TTC549 (cell line): Measurements from ENCODE around the gene ABHD12B.
"Not testable (repeated sequence)": the region's sequence is repeated elsewhere in the genome, so short reads cannot be mapped to it uniquely, and the experiment has no call there.

Experiments used
- FAIRE-seq: peaks from 2 replicates; lab custom pipeline; 2012; peaks lifted over from hg19 to GRCh38; lab: Jason Lieb, UNC

The ABHD12B gene

DNA sequence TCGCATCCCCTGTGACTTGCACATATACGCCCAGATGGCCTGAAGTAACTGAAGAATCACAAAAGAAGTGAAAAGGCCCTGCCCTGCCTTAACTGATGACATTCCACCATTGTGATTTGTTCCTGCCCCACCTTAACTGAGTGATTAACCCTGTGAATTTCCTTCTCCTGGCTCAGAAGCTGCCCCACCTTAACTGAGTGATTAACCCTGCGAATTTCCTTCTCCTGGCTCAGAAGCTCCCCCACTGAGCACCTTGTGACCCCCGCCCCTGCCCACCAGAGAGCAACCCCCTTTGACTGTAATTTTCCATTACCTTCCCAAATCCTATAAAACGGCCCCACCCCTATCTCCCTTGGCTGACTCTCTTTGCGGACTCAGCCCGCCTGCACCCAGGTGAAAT, 24.6 kb downstream of the ABHD12B start:
- not testable (repeated sequence) for FAIRE-seq

DNA sequence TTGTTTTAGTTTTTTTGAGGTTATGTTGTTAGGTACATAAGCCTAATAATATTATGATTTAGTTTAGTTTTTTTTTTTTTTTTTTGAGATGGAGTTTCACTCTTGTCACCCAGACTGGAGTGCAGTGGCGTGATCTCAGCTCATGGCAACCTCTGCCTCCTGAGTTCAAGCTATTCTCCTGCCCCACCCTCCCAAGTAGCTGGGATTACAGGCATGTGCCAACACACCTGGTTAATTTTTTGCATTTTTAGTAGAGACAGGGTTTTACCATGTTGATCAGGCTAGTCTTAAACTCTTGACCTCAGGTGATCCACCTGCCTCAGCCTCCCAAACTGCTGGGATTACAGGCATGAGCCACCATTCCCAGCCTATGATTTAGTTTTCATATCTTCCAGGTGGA, 25.2 kb downstream of the ABHD12B start:
- not testable (repeated sequence) for FAIRE-seq

DNA sequence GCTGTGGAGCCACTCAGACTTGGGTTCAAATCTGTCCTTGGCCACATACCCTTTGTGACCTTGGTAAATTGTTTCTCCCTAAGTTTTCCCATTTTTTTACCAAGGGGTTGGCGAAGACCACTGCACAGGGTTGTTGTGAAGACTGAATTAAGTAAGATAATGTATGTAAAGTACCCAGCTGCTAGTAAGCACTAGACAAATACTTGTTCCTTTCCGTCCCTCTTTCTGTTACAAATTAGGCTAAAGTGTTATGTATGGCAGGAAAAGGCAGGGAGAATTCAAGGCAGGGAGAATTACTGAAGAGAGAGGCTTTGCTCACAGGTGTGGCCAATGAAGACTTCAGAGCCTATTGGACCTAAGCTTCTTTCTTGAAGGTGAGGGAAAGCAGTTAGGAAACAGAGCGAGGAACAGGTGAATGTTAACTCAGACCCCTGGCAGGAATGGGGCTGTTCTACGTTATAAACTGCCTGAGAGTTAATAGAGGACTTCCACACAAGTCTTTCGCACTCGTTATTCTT, 25.9 kb downstream of the ABHD12B start:
- no peak for FAIRE-seq

DNA sequence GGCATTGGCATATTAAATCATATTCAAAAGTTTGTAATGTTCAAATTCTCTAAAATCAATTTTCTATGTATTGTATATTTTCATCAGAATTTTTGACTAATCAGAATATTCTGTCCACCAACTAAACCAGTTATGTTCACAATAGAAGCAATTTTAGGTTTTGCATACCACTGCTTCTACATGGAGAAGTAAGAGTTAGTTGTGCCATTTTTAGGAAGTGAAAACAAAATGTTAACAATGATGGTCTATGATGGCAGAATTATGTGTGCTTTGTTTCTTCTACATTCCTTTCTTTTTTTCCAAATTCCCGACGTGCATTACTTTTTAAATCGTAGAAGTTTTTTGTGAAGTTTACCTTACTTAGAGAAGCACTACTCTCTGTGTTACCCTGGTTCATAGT, 29.5 kb downstream of the ABHD12B start:
- FAIRE-seq: no peak

DNA sequence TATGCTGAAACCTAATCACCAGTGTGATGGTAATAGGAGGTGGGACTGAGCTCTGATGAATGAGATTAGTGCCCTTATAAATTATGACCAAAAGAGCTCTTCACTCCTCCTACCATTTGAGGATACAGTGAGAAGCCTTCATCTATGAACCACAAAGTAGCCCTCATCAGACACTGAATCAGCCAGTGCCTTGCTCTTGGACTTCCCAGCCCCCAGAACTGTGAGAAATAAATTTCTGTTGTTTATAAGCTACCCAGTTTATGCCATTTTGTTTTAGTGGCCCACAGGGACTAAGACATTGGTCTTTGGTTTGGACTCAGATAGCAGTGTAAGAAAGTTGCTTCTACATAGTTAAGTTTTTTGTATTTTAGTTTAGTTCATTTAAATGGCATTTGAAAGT, 32.9 kb downstream of the ABHD12B start:
- FAIRE-seq: no peak

DNA sequence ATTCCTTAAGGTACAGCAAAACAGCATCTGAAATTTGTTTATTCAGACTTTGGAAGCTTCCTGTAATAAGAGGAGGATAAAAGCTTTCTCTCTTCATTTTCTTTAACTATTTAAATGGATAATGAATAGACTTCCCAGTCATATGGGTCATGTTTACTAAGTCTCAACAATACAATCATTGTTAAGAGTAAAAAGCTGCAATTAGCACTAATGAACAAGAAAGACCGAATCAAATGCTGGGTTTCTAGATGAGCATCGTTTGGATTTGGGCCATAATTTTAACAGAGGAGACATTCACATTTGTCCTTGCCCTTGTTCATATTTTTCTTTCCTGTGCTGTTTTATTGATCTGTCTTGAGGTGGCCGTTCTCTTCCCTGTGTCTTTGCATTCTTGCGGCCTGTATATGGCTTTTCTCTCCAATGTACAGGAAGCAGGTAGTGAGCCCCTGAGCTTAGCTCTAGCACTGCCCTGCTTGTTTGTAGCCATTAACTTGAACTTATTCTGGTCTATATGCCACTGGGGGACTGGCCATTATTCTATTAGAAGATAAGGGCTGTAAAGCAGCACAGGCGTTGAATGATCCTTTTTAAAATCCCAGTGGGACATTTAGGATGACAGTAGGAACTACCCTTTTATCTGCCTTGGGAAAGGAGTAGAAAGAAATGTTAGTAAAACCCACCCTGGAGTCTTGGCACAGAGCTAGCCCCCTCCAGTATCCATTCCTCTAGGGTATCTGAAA, 34.6 kb downstream of the ABHD12B start:
- FAIRE-seq: no peak

DNA sequence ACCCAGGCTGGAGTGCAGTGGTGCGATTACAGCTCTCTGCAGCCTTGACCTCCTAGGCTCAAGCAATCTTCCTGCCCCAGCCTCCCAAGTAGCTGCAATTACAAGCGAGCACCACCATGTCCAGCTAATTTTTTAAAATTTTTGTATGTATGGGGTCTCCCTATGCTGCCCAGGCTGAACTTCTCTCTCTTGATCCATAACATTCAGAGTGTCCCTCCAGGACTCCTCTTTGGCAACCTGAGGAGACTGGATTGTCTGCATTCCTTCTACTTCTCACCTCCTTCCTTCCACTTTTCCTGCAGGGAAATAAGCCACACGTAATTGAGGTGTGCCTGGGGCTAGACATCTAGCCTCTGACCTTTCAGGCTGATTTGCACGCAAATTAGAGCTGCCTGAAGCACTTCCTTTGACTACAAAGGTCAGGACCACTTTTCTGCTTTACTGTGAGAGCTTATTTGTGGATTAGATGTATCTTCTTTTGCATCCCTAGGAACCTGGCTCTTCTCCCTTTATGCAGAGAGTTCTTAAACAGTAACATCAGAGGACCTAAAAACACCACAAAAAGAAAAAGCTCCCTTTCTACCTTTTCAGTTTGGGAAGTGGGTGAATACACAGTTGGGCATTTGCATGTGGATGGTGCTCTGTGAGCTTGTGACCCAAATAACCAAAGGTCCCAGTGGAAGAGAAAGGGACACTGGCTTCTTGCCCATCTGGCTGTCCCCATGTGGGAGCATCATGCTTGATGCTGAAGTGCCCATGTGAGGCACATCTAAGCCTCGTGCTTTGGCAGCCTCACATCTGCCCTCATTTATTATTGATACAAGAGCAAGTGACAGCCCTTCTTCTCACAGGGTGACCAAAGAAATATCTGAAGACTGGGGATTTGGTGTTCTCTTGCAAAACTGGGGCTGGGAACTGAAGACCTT, 38.9 kb downstream of the ABHD12B start:
- FAIRE-seq: no peak

DNA sequence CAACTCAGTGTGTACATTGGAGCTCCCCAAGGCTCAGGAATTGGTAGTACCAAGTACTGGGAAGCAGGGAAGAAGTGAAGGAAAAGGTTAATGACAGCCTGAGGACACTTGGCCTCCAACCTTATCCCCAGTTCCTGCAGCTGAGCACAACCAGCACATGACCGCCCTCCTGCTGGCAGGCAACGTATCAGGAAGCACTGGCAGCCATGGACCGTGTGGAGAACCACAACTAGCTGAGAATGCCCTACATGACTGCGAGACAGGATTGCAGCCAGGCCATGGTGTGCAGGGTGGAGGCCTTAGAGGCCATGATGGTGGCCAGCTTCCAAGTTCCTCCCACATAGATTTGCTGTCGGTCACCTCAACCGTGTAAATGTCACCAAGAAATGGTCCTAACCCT, 45.6 kb downstream of the ABHD12B start:
- FAIRE-seq: no peak

DNA sequence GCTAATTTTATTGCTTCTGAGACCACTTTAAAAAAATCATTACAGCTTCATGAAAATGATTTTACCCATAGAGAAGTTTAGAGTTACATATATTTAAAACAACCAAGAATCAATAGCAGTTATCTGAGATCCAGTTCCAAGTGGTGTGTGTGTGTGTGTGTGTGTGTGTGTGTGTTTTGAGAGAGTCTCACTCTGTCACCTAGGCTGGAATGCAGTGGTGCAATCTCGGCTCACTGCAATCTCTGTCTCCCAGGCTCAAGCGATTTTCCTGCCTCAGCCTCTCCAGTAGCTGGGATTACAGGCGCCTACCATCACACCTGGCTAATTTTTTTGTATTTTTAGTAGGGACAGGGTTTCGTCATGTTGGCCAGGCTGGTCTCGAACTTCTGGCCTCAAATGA, 47.7 kb downstream of the ABHD12B start:
- not testable (repeated sequence) for FAIRE-seq

DNA sequence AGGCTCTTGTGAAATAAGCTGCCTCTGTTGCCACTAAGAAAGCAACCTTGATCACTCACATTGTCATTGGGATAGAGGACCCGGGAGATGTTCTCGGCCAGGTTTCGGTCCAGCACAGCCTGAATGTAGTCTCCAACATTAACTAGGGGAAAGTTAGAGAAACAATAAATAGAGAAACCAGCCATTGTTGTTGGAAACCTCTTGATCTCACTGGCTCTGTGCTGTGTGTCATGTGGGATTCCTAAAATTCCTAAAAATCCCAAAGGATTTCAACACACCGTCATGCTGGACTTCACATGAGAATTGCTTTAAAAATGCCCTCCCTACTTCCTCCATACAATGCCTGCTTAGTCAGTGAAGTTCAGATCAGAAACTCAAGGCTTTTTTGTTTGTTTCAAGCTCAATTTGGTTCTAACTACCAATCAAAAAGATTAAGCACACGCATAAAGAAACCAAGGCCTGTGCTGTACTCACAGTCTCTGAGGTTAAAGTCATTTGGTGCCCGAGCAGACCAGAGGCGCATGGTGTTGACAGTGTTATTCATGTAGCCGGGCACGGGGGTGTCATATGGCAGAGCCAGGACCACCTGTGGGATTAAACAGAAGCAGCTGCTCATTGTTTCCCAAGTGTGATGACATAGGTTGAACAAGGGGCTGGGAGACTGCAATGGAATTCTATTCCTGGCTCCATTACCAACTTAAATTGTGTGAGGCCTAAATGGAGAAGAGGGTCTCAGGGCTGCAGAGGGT, 48.8 kb downstream of the ABHD12B start:
- no peak for FAIRE-seq

DNA sequence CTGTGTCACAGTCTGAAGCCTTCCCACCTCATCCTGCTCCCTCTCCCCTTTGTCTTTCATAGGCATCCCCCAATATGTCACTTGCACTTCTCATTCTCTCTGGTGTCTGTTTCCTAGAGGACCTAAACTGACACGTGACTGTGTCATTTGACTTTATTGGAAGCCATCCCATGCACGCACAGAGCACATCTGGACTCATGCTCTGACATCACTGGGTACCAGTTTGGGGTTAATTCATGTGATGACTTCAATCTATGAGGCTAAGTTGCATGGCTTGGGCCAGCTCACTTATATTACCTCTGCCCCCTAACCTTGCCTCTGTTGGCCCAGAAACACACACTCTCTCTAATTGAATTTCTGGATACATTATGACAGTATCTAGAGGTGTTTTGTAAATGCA, 51.0 kb downstream of the ABHD12B start:
- no peak for FAIRE-seq

DNA sequence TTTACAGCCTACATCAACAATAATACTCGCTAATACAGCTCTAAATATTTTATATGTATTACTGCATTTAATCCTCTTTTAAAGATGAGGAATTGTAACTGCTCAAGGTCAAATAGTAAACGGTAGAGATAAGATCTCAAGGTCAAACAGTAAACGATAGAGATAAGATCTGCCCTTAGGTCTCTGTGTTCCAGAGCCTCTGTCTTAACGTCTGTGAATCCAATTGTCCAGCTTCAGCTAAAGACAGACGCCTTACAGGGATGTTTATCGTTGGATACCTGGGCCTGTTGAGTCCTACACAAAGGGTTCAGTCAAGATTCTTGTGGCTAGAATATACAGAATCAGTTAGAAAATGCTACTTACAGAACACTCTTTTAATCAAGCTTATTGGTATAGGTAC, 52.4 kb downstream of the ABHD12B start:
- no peak for FAIRE-seq

DNA sequence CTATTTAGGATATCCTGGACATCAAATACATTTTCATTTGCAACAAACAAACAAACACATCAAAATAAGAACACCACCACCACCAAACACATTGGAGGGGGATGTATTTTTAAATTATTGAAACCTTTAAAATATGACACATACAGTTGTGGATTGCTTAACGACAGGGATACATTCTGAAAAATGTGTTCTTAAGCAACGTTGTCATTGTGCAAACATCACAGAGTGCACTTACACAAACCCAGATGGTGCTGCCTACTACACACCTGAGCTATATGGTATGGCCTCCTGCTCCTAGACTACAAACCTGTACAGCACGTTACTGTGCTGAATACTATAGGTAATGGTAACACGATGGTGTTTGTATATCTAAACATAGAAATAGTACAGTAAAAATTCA, 53.0 kb downstream of the ABHD12B start:
- FAIRE-seq: no peak

DNA sequence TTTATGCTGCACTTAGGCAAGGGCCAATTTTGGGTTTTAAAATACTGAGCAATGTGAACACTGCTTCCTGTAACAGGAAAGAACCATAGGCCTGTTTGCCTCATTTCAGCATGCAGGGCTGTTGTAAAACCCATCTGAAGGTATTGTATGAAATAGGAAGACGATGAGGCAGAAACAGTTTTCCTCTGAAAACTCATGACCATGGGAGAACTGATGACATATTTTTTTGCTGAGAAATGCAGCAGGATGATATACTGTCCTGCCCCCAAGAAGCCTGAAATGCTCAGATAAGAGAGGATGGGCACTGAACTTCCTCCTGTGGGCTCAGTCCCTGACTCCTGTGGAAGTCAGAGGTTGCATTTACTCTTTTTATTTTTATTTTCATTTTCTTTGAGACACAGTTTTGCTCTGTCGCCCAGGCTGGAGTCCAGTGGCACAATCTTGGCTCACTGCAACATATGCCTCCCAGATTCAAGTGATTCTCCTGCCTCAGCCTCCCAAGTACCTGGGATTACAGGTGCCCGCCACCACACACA, 55.1 kb downstream of the ABHD12B start:
- FAIRE-seq: no peak

DNA sequence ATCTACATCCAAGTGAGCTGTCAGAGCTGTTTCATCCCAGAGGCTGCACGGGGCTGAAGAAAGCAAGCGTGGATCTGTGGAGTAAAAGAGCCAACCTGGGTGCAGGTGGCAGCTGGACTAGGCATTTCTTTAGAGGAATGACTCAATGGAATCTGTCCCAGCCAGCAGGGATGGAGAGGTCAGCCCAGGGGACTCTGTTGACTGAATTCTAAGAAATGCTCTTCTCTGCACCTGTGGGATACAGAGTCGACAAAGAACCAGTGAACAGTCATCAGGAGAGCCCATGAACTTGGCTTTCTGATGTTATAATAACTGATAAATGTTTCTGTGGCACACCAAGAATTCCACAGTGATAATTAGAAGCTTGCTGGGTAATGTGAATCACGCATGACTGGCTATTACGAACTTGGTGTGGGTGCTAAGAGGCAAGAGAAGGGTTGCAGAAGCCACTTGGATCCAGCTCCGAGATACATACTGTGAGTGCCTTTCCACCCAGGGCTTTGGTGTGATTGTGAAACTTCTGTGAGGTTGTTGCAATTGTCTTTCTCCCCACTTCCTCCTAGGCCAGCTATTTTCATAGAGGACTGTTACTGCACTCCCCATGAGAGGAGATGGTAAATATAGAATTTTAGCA, 56.3 kb downstream of the ABHD12B start:
- no peak for FAIRE-seq

DNA sequence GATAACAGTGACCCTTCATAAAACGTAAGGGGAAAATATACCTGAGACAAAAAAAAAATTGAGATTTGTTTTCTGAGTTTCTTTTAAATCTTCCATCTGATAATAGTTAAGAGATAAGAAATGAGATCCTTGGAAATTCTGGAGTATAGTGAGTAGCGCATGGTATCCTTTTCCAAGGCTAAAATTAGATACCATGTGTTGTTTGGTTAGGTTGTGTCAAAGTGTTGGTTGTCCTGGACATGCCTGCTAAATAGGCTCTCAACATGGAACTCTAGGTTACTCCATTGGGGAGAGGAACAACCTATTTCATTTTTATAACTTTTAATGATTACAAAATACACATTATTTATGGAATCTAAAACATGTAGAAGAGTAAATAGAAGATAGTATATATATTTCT, 57.7 kb downstream of the ABHD12B start:
- FAIRE-seq: no peak

DNA sequence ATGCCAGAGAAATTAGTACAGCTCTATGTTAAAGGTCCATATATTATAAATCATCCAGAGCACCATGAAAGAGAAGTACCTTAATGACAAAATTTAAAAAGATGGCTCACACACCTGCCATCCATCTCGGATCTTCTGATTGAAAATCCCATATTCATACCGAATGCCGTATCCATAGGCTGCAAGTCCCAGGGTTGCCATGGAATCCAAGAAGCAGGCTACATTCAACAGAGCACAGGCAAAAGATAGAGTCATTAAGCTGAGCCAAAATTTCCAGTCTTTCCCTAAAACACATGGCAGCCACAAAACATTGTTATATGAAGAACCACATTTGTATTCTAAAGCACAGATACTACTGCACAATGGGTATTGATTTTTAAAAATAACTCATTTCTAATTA, 59.7 kb downstream of the ABHD12B start:
- no peak for FAIRE-seq

DNA sequence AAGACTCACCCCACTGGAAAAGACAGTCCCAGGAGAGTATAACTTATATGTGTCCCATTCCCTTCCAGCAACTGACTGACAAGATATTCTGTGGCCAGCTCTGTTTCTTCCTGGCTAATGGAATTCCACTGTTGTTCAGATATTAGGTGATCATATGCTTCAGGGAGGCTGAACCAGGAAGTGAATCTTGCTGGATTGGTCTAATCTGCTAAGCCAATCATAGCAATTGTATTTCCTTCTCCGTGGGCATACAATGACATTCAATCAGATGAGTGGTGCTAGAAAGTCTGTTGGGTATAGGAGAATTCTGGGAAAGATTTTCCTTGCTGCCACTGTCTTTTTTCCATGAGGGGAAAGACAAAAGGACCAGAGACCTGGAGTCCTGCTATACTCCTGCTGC, 60.3 kb downstream of the ABHD12B start:
- no peak for FAIRE-seq

DNA sequence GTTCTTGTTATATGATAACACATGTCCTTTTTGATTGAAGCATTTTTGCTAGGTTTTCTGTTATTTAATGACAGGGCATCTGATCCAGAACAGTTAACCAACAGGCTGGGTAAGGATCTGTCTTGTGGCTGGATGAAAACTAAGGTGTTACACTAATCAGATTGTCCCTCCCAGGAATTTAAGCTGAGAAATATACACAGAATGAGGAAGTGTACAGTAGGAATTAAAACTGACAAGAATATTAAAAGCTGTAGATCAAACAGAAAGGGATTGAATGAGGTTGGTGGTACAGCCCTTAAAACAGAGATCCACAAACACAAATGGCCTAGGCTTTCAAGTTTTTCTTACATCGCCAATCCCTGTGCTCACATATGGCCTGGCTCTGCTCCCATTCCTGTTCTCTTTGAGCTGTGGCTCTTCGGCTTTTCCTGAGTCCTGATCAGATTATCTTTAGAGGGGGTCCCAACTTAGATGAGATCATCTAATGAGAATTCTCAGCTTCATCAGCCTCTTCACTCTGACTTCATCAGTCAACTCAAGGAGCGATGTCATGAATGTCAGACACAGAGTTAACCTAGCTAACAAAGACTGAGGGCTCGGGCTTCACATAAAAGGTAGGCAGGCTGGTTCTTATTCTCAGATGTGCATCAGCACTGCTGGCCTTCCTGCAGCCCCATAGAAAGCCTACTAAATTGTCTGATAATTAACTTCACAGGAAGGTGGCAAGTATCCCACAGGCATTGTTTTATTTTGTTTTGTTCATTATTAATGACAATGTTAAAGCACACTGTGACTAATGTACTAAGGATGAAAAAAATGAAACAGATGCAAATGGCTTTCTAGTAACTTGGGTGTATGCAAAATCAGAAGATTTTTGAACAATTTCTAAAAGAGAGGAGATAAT, 61.0 kb downstream of the ABHD12B start:
- FAIRE-seq: no peak

DNA sequence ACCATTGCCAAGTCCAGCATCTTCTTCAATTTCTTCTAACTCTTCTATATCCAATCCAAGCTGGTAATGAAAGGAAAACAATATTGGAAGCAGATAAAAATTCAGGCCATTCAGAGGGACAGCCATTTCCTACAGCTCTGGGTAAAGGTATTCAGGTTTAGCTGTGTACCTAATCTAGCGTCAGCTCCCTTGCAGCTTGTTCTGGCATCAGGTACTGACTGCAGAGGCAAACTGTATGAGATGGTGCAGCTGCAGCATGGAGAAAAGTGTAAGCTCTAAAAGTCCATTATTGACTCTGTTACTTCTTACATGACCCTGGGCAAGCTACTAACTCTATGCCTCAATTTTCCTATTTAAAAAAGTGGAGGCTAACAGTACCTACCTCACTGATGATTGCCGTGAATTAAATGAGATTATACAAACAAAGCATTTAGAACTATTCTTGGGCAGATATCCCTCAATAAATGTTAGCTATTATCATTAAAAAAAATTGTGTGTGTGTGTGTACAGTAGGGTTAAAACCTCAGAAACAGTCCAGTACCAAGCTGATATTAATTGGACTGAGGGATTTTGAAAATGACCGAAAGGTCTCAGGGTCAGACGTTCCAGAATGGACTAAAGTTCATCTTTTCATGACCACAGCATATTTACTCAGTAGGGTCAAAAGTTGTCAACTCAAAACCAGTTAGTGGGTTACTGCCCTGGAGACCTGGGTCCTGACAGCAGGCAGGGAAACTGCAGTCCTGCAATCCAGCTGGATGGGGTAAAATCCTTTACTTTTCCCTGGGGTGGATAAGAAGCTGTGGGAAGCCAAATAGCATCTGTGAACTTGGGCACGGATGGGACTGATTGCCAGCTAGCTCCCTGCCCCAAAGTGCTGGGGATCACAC, 63.5 kb downstream of the ABHD12B start:
- no peak for FAIRE-seq
